Purkinje cell (primary cell): Measurements from ENCODE around the gene COA6. TPM values are rescaled to one million over a fixed set of nuclear protein-coding genes. Genes with fewer than 3 reads are reported as not detected.

ENCODE experiments used
- polyA plus RNA-seq: library from polyadenylated mRNA; unstranded; fragments of >200 nt; fragmentation: Nextera tagmentation; gene quantifications from 2 replicates; pipeline ENCODE4 v1.2.1, GENCODE V29; 2014

COA6 gene, protein sequence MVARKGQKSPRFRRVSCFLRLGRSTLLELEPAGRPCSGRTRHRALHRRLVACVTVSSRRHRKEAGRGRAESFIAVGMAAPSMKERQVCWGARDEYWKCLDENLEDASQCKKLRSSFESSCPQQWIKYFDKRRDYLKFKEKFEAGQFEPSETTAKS
- 157 and 220 TPM in 2 replicates for polyA plus RNA-seq

DNA sequence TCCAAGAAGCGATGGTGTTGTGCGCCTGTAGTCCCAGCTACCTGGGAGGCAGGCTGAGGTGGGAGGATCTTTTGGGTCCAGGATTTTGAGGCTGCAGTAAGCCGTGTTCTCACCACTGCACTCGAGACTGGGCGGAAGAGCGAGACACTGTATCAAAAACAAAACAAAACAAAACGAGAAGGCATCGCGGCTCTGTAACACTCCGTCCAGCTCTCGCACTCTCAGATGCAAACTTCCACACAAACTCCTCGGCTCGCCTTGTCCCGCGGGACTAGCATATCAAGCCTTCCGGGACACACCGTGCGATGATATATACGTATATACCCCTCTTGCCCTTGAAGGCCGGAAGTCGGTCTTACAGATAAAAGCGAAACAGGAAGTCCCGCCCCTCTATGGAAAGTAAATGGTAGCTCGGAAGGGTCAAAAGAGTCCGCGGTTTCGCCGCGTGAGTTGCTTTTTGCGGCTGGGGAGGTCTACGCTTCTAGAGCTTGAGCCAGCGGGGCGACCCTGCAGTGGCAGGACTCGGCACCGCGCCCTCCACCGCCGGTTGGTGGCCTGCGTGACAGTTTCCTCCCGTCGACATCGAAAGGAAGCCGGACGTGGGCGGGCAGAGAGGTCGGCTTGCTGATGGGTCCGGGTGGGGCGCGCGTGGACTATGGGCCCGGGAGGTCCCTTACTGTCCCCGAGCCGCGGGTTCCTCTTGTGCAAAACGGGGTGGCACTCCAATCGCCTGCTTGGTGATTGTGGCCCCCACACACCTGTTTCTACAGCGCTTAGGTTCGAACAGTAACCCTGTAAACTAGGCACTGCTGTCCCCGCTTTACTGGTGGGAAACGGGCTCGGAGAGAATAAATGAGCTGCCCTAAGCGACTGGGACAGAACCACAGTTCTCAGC, at the start of gene COA6:
Gene COA6, plus strand, starts transcription at position 393 of the 895 bp plus-strand sequence. Its CDS starts 11 bp downstream, at position 404.

Other genes with a start within 250 kb of the COA6 start
- gene TARBP1, start 105.7 kb downstream of the COA6 start, polyA plus RNA-seq: 17.2 and 22.4 TPM in 2 replicates
- gene IRF2BP2, start 236.7 kb downstream of the COA6 start, polyA plus RNA-seq: 36.4 and 38.9 TPM in 2 replicates